HG02943 (cell line): Measurements from ENCODE around the gene SMIM32.
A peak's percentile ranks its signal among the peaks of the same experiment; 100 is the strongest.

Experiments
- ATAC-seq: cut with Tn5 transposase; IDR thresholded peaks from one replicate; pipeline ENCODE4 v1.9.1; 2021; ENCODE audit warnings: mild to moderate bottlenecking, low read depth, moderate library complexity; ENCODE audit not compliant: unreplicated experiment

Gene SMIM32

DNA sequence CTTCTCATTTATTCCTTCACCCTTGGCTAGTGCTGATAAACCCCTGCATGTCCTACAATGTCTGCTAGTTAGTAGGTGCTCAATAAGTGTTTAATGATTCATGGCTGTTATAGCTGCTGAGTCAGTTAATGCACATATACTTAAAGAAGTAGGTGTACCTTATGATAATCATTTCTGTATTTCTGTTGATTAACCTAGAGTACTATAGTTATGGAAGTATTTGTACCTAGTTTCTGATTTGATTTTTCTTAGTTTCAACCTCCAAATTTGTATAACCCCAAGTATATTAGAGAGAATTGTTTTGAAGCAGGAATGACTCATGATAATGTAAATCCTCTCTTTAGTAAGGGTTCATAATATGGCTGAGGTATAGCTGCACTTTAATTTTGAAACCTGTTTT lies 51.4 kb downstream of the SMIM32 start:
- ATAC-seq = peak; percentile 68
